Cardiac muscle cell (in vitro differentiated cells and primary cell): ENCODE data around the gene CREB3L4. TPM values are rescaled to one million over a fixed set of nuclear protein-coding genes. Genes with fewer than 3 reads are reported as not detected.
A peak's percentile ranks its signal among the peaks of the same experiment; 100 is the strongest.

Experiments
- DNase-seq, 2 donors: peaks; one replicate each; pipeline versions ENCODE4 v3.0.0 to v3.0.0-alpha.2; 2010 to 2017; ENCODE audit warnings: low read depth in 1 of 2, low spot score in 1 of 2
- H3K27ac ChIP-seq: fragments of 200-600 bp; sonication (generic); 2 replicates; pipeline ENCODE4 v1.5.1; 2016
- H3K27me3 ChIP-seq: fragments of 200-600 bp; sonication (generic); 2 replicates; pipeline ENCODE4 v1.6.0; 2016; ENCODE audit warnings: control low read depth
- H3K36me3 ChIP-seq: fragments of 200-600 bp; sonication (generic); 2 replicates; pipeline ENCODE4 v1.5.1; 2016; ENCODE audit warnings: control low read depth
- H3K4me1 ChIP-seq: fragments of 200-600 bp; sonication (generic); 2 replicates; pipeline ENCODE4 v1.8.1; 2017; ENCODE audit warnings: low read depth, mild to moderate bottlenecking, mixed run types
- H3K4me3 ChIP-seq: fragments of 200-600 bp; sonication (generic); 2 replicates; pipeline ENCODE4 v1.5.1; 2016; ENCODE audit warnings: mild to moderate bottlenecking
- H3K9me3 ChIP-seq: fragments of 200-600 bp; sonication (generic); 2 replicates; pipeline ENCODE4 v1.5.1; 2017; ENCODE audit warnings: low read depth, mild to moderate bottlenecking, control low read depth
- CTCF ChIP-seq: IDR thresholded peaks from 2 replicates; pipeline ENCODE4 v1.5.1; 2012; ENCODE audit warnings: low read depth, mild to moderate bottlenecking, low read length
- polyA plus RNA-seq: library from polyadenylated mRNA; unstranded; fragments of >200 nt; fragmentation: Nextera tagmentation; extraction: Ambion mirVana; gene quantifications from 2 replicates; pipeline ENCODE4 v1.2.1, GENCODE V29; 2016
- total RNA-seq: library from RNA; depleted of rRNA; stranded (reverse); fragments of >200 nt; gene quantifications from 2 replicates; pipeline ENCODE4 v1.2.3, GENCODE V29; 2016

Gene CREB3L4
- total and polyA plus RNA-seq, 2 experiments from 2014 or later = 25.3 to 49.5 TPM

DNA sequence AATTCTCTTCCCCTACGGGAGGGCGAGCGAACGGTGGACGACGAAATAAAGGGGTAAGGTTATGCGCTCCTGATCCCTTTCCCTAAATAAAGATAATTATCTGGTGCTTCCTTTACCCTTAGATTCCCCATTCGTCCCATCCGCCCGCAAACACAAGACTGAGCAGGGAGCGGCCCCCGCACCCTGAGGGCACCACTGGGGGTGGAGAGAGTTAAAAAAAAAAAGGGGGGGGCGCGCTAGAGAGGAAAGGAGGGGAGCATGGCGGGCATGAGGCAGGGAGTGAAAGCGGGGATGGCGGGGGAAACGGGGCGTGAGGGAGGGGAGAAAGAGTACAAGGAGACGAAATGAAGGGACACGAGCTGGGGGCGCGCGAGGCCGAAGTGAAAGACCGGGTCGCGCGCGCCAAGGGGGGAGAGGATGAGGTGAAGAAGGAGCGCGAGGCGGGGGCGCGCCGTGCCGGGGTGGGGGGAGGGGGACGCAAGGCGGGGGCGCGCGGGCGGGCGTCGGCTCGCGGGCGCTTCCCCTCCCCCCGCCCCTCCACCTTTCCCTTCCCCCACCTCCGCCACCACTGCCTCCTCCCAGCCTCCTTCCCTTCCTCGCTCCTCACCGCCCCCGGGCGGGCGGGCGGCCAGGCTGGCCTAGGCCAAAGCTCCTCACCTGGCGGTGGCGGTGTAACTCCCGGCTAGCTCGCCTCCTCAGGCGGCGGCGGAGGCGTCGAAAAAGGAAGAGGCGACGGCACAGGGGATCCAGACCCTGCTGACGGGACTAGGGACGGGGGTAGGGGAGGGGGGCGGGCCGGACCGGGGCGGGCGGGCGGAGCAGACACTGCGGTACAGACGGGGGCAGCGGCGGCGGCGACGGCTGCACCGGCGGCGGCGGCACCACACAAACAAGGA lies 45.4 kb upstream of the CREB3L4 start:
- DNase-seq = no peak

GRCh38 chr1:153922972-153923925 lies 44.5 kb upstream of the CREB3L4 start, which contains the start of gene GATAD2B:
GATAD2B (minus strand) TSS chr1:153922972; CDS start chr1:153828347, 94,625 bp downstream.
- peaks cover 26% of the 10 kb centered on the region for H3K4me1 ChIP-seq
- H3K9me3 ChIP-seq = no peaks in the 10 kb centered on the region
- TF ChIP-seq CTCF = no peak
- no peaks in the 10 kb centered on the region for H3K27me3 ChIP-seq
- peak within 1 kb of the TSS; percentile 80 for H3K4me3 ChIP-seq
- peak within 1 kb of the TSS; percentile 92 for H3K27ac ChIP-seq
- DNase-seq = peak; percentile 100
- H3K36me3 ChIP-seq = no peaks in the 10 kb centered on the region

More for the DNA sequence above, 45.4 kb upstream of the CREB3L4 start:
- Histone ChIP-seq H3K27me3 (no peaks in the 10 kb centered on the region), H3K4me1 (peaks cover 30% of the 10 kb centered on the region), H3K27ac (peak overlapping the region; percentile 92), H3K9me3 (no peaks in the 10 kb centered on the region), H3K36me3 (no peaks in the 10 kb centered on the region), H3K4me3 (peak overlapping the region; percentile 66)
- TF ChIP-seq CTCF = no peak

- H3K4me1 ChIP-seq = no peaks in the 10 kb centered on the region
- H3K27ac ChIP-seq = no peak overlapping the region
- no peak overlapping the region for H3K4me3 ChIP-seq
- TF ChIP-seq CTCF = no peak
- H3K27me3 ChIP-seq = no peaks in the 10 kb centered on the region
- DNase-seq = no peak
- no peaks in the 10 kb centered on the region for H3K36me3 ChIP-seq
- H3K9me3 ChIP-seq = no peaks in the 10 kb centered on the region
Observed at GRCh38 chr1:153926405-153926804, 41.3 kb upstream of the CREB3L4 start.

GRCh38 chr1:153928245-153928644 lies 39.5 kb upstream of the CREB3L4 start:
- no peak for TF ChIP-seq CTCF
- Histone ChIP-seq H3K9me3 (no peaks in the 10 kb centered on the region), H3K4me3 (no peak overlapping the region), H3K27ac (peak overlapping the region; percentile 45), H3K36me3 (peaks cover 3% of the 10 kb centered on the region), H3K27me3 (no peaks in the 10 kb centered on the region), H3K4me1 (no peaks in the 10 kb centered on the region)
- DNase-seq = no peak

DNA sequence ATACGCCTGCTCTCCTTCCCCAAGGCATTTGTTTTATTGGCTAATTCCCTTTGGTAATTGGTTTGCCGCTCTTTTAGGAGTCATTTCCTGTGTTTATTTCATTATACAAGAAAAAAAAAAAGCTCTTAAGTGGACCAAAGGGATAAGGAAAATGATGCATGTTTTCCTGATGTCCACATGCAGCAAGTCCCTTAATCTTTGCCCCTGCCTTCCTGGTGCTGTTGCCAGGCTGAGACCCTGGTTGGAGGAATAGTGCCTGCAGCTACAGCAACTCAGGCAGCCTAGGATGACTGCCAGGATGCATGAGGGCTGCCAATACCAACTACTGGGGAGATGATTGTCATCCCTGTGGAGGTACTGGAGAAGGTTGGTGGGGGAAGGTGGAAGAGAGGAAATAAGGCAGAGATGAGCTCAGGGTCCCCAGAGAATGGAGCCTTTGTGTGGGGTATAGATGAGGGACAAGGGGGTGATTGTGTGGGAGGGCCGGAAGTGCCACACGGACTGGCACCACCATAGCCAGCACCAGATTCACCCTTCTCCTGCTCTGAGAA lies 38.8 kb upstream of the CREB3L4 start:
- Histone ChIP-seq H3K36me3 (peaks cover 7% of the 10 kb centered on the region), H3K4me3 (no peak overlapping the region), H3K27me3 (no peaks in the 10 kb centered on the region), H3K9me3 (no peaks in the 10 kb centered on the region), H3K4me1 (no peaks in the 10 kb centered on the region), H3K27ac (peak overlapping the region; percentile 45)
- peak in 1 of 2 donors; percentile 16 for DNase-seq
- no peak for TF ChIP-seq CTCF
